Panc1 (cell line): Measurements from ENCODE around the gene SERPINA4. TPM values are rescaled to one million over a fixed set of nuclear protein-coding genes. Genes with fewer than 3 reads are reported as not detected.

Experiments used
- ATAC-seq: fragments of 200-7000 bp; cut with Tn5 transposase; 2 replicates; pipeline ENCODE4 v1.9.1; 2020; ENCODE audit warnings: mild to moderate bottlenecking, moderate library complexity
- BruUV-seq: library from RNA; stranded (reverse); fragments of 400-500 nt; replicated peaks from 2 replicates; lab custom pipeline; 2021; lab: Mats Ljungman, UMichigan
- CTCF ChIA-PET: fragments of 300-600 bp; sonication (Branson Sonifier 250); formaldehyde crosslinking; loops from one replicate; lab custom pipeline; 2022; ENCODE audit warnings: antibody characterized with exemption; lab: Charles Lee
- POLR2A ChIA-PET: fragments of 300-600 bp; sonication (Branson Sonifier 250); formaldehyde crosslinking; loops from one replicate; lab custom pipeline; 2022; ENCODE audit warnings: antibody characterized with exemption; lab: Charles Lee
- DNase-seq: peaks from one replicate; pipeline ENCODE4 v3.0.0-alpha.2; 2010; ENCODE audit warnings: low read depth, low spot score
- H3K27ac ChIP-seq: 2 replicates; pipeline ENCODE4 v1.5.1; 2011; ENCODE audit warnings: mild to moderate bottlenecking, low read length, inconsistent platforms
- H3K27me3 ChIP-seq: fragments of 200-500 bp; sonication (Bioruptor generic); 2 replicates; pipeline ENCODE4 v1.6.0; 2014; ENCODE audit warnings: low read length, inconsistent platforms; ENCODE audit not compliant: control insufficient read depth, insufficient read depth
- H3K36me3 ChIP-seq: fragments of 200-500 bp; sonication (Bioruptor generic); 2 replicates; pipeline ENCODE4 v1.5.1; 2014; ENCODE audit warnings: inconsistent platforms, mild to moderate bottlenecking, low read length, moderate library complexity; ENCODE audit not compliant: control insufficient read depth, insufficient read depth
- H3K4me1 ChIP-seq: 2 replicates; pipeline ENCODE4 v1.5.1; 2011; ENCODE audit warnings: inconsistent platforms, mild to moderate bottlenecking, low read length, moderate library complexity; ENCODE audit not compliant: control insufficient read depth, insufficient read depth
- H3K4me3 ChIP-seq, 2 experiments: 2 replicates each; pipeline ENCODE4 v1.5.1; 2011 to 2012; ENCODE audit warnings: low read depth in 2 of 2, low read length in 2 of 2, mild to moderate bottlenecking in 2 of 2, inconsistent platforms in 1 of 2, moderate library complexity in 1 of 2
- H3K9me3 ChIP-seq: fragments of 200-500 bp; sonication (Bioruptor generic); 2 replicates; pipeline ENCODE4 v1.5.1; 2014; ENCODE audit warnings: low read depth, mild to moderate bottlenecking, inconsistent platforms, low read length, moderate library complexity; ENCODE audit not compliant: control insufficient read depth, insufficient read depth
- CTCF ChIP-seq: fragments of 450-650 bp; IDR thresholded peaks from 2 replicates; pipeline ENCODE4 v1.5.1; 2017; ENCODE audit warnings: mild to moderate bottlenecking
- POLR2AphosphoS5 ChIP-seq: IDR thresholded peaks from 2 replicates; pipeline ENCODE4 v1.6.1; 2012; ENCODE audit warnings: mild to moderate bottlenecking, low read depth, low read length, moderate library complexity
- REST ChIP-seq, 2 experiments: IDR thresholded peaks; 2 replicates each; pipeline ENCODE4 v1.6.1; 2011 to 2012; ENCODE audit warnings: low read depth in 2 of 2, control low read depth in 1 of 2, low read length in 1 of 2, mild to moderate bottlenecking in 1 of 2, moderate library complexity in 1 of 2; ENCODE audit not compliant: insufficient read depth in 1 of 2
- SIN3A ChIP-seq: IDR thresholded peaks from 2 replicates; pipeline ENCODE4 v1.6.1; 2012; ENCODE audit warnings: low read depth, mild to moderate bottlenecking, low read length, moderate library complexity, borderline replicate concordance; ENCODE audit not compliant: insufficient read depth
- TCF7L2 ChIP-seq: IDR thresholded peaks from 2 replicates; pipeline ENCODE4 v1.6.1; 2011; ENCODE audit warnings: mild to moderate bottlenecking, low read depth, low read length, inconsistent platforms
- in situ Hi-C: cut with HindIII; loops from 2 replicates; pipeline ENCODE4 v1.10.0; 2016; ENCODE audit warnings: low sequenced_read_pairs, low pct_unique_long_range_greater_than_20kb
- intact Hi-C: fragments of 100-400 bp; cut with micrococcal nuclease; formaldehyde crosslinking; loops from one replicate; pipeline ENCODE4 v1.10.0; 2022; ENCODE audit not compliant: unreplicated experiment
- total RNA-seq: library from RNA; stranded (reverse); gene quantifications from one replicate; pipeline ENCODE4 v1.2.1, GENCODE V29; 2021; ENCODE audit not compliant: unreplicated experiment

SERPINA4 gene
- total RNA-seq, 1 experiment from 2014 or later = 0.10 TPM

- H3K36me3 ChIP-seq = no peaks in the 10 kb centered on the region
- H3K9me3 ChIP-seq = no peaks in the 10 kb centered on the region
- ChIA-PET POLR2A (no interaction called here), CTCF (interaction anchor here (0.7 kb wide), 1 partner anchor 467 kb away, joined by 3 read pairs; no protein-coding TSS in a partner anchor)
- H3K4me1 ChIP-seq = peaks cover 32% of the 10 kb centered on the region
- TF ChIP-seq POLR2AphosphoS5 (no peak), TCF7L2 (no peak), CTCF (no peak), SIN3A (no peak), REST (IDR thresholded peaks at IDR 0.05; ENCODE audit: insufficient read depth in 1 of 2, low read depth in 2 of 2, low read length in 1 of 2) (no peak)
- in situ Hi-C loops = no loop called here
- BruUV-seq = no TSS peak
- no peak for DNase-seq
- intact Hi-C loops = no loop called here
- H3K4me3 ChIP-seq = no peak overlapping the region
- no peaks in the 10 kb centered on the region for H3K27me3 ChIP-seq
- ATAC-seq = no peak; the same call in 1 of the 2 replicates
- H3K27ac ChIP-seq = peak overlapping the region; percentile 82
These were observed 38.4 kb downstream of the SERPINA4 start for GRCh38 chr14:94599656-94600004.

- DNase-seq (no peak), ATAC-seq (no peak)
- no TSS peak for BruUV-seq
- peak overlapping the region; percentile 82 for H3K27ac ChIP-seq
- H3K4me3 ChIP-seq = no peak overlapping the region
- intact Hi-C loops = no loop called here
- TF ChIP-seq POLR2AphosphoS5 (no peak), REST (IDR thresholded peaks at IDR 0.05; ENCODE audit: insufficient read depth in 1 of 2, low read depth in 2 of 2, low read length in 1 of 2) (no peak), CTCF (no peak), SIN3A (no peak), TCF7L2 (no peak)
- POLR2A ChIA-PET = no interaction called here
- CTCF ChIA-PET = no interaction called here
- H3K36me3 ChIP-seq = no peaks in the 10 kb centered on the region
- in situ Hi-C loops = no loop called here
- H3K27me3 ChIP-seq = no peaks in the 10 kb centered on the region
- H3K4me1 ChIP-seq = peaks cover 32% of the 10 kb centered on the region
- no peaks in the 10 kb centered on the region for H3K9me3 ChIP-seq
These were observed 38.9 kb downstream of the SERPINA4 start for GRCh38 chr14:94600148-94600545.
